Panc1 (cell line): ENCODE measurements around the gene GPC3. TPM values are rescaled to one million over a fixed set of nuclear protein-coding genes. Genes with fewer than 3 reads are reported as not detected.

Experiments
- ATAC-seq: fragments of 200-7000 bp; cut with Tn5 transposase; 2 replicates; pipeline ENCODE4 v1.9.1; 2020; ENCODE audit warnings: mild to moderate bottlenecking, moderate library complexity
- BruUV-seq: library from RNA; stranded (reverse); fragments of 400-500 nt; replicated peaks from 2 replicates; lab custom pipeline; 2021; lab: Mats Ljungman, UMichigan
- CTCF ChIA-PET: fragments of 300-600 bp; sonication (Branson Sonifier 250); formaldehyde crosslinking; loops from one replicate; lab custom pipeline; 2022; ENCODE audit warnings: antibody characterized with exemption; lab: Charles Lee
- POLR2A ChIA-PET: fragments of 300-600 bp; sonication (Branson Sonifier 250); formaldehyde crosslinking; loops from one replicate; lab custom pipeline; 2022; ENCODE audit warnings: antibody characterized with exemption; lab: Charles Lee
- DNase-seq: peaks from one replicate; pipeline ENCODE4 v3.0.0-alpha.2; 2010; ENCODE audit warnings: low read depth, low spot score
- H3K27ac ChIP-seq: 2 replicates; pipeline ENCODE4 v1.5.1; 2011; ENCODE audit warnings: mild to moderate bottlenecking, low read length, inconsistent platforms
- H3K27me3 ChIP-seq: fragments of 200-500 bp; sonication (Bioruptor generic); 2 replicates; pipeline ENCODE4 v1.6.0; 2014; ENCODE audit warnings: low read length, inconsistent platforms; ENCODE audit not compliant: control insufficient read depth, insufficient read depth
- H3K36me3 ChIP-seq: fragments of 200-500 bp; sonication (Bioruptor generic); 2 replicates; pipeline ENCODE4 v1.5.1; 2014; ENCODE audit warnings: inconsistent platforms, mild to moderate bottlenecking, low read length, moderate library complexity; ENCODE audit not compliant: control insufficient read depth, insufficient read depth
- H3K4me1 ChIP-seq: 2 replicates; pipeline ENCODE4 v1.5.1; 2011; ENCODE audit warnings: inconsistent platforms, mild to moderate bottlenecking, low read length, moderate library complexity; ENCODE audit not compliant: control insufficient read depth, insufficient read depth
- H3K4me3 ChIP-seq, 2 experiments: 2 replicates each; pipeline ENCODE4 v1.5.1; 2011 to 2012; ENCODE audit warnings: low read depth in 2 of 2, low read length in 2 of 2, mild to moderate bottlenecking in 2 of 2, inconsistent platforms in 1 of 2, moderate library complexity in 1 of 2
- H3K9me3 ChIP-seq: fragments of 200-500 bp; sonication (Bioruptor generic); 2 replicates; pipeline ENCODE4 v1.5.1; 2014; ENCODE audit warnings: low read depth, mild to moderate bottlenecking, inconsistent platforms, low read length, moderate library complexity; ENCODE audit not compliant: control insufficient read depth, insufficient read depth
- POLR2AphosphoS5 ChIP-seq: IDR thresholded peaks from 2 replicates; pipeline ENCODE4 v1.6.1; 2012; ENCODE audit warnings: mild to moderate bottlenecking, low read depth, low read length, moderate library complexity
- SIN3A ChIP-seq: IDR thresholded peaks from 2 replicates; pipeline ENCODE4 v1.6.1; 2012; ENCODE audit warnings: low read depth, mild to moderate bottlenecking, low read length, moderate library complexity, borderline replicate concordance; ENCODE audit not compliant: insufficient read depth
- TCF7L2 ChIP-seq: IDR thresholded peaks from 2 replicates; pipeline ENCODE4 v1.6.1; 2011; ENCODE audit warnings: mild to moderate bottlenecking, low read depth, low read length, inconsistent platforms
- in situ Hi-C: cut with HindIII; loops from 2 replicates; pipeline ENCODE4 v1.10.0; 2016; ENCODE audit warnings: low sequenced_read_pairs, low pct_unique_long_range_greater_than_20kb
- intact Hi-C: fragments of 100-400 bp; cut with micrococcal nuclease; formaldehyde crosslinking; loops from one replicate; pipeline ENCODE4 v1.10.0; 2022; ENCODE audit not compliant: unreplicated experiment
- total RNA-seq: library from RNA; stranded (reverse); gene quantifications from one replicate; pipeline ENCODE4 v1.2.1, GENCODE V29; 2021; ENCODE audit not compliant: unreplicated experiment
- TF ChIP-seq, protein P1 (sequence below), 2 experiments: IDR thresholded peaks; 2 replicates each; pipeline ENCODE4 v1.6.1; 2011 to 2012; ENCODE audit warnings: low read depth in 2 of 2, control low read depth in 1 of 2, low read length in 1 of 2, mild to moderate bottlenecking in 1 of 2, moderate library complexity in 1 of 2; ENCODE audit not compliant: insufficient read depth in 1 of 2
- TF ChIP-seq, protein P2 (sequence below): fragments of 450-650 bp; IDR thresholded peaks from 2 replicates; pipeline ENCODE4 v1.5.1; 2017; ENCODE audit warnings: mild to moderate bottlenecking

The GPC3 gene
- total RNA-seq, 1 experiment from 2014 or later = 0.95 TPM

GRCh38 chrX:133923548-133923947 is 61.8 kb downstream of the GPC3 start:
- in situ Hi-C loops (no loop called here), intact Hi-C loops (no loop called here)
- ChIA-PET POLR2A (no interaction called here), CTCF (no interaction called here)
- Histone ChIP-seq H3K9me3 (no peaks in the 10 kb centered on the region), H3K27ac (no peak overlapping the region), H3K36me3 (no peaks in the 10 kb centered on the region), H3K4me1 (no peaks in the 10 kb centered on the region), H3K27me3 (no peaks in the 10 kb centered on the region; the same call in 1 of the 2 replicates), H3K4me3 (no peak overlapping the region)
- DNase-seq = no peak
- TF ChIP-seq, protein P1, sequence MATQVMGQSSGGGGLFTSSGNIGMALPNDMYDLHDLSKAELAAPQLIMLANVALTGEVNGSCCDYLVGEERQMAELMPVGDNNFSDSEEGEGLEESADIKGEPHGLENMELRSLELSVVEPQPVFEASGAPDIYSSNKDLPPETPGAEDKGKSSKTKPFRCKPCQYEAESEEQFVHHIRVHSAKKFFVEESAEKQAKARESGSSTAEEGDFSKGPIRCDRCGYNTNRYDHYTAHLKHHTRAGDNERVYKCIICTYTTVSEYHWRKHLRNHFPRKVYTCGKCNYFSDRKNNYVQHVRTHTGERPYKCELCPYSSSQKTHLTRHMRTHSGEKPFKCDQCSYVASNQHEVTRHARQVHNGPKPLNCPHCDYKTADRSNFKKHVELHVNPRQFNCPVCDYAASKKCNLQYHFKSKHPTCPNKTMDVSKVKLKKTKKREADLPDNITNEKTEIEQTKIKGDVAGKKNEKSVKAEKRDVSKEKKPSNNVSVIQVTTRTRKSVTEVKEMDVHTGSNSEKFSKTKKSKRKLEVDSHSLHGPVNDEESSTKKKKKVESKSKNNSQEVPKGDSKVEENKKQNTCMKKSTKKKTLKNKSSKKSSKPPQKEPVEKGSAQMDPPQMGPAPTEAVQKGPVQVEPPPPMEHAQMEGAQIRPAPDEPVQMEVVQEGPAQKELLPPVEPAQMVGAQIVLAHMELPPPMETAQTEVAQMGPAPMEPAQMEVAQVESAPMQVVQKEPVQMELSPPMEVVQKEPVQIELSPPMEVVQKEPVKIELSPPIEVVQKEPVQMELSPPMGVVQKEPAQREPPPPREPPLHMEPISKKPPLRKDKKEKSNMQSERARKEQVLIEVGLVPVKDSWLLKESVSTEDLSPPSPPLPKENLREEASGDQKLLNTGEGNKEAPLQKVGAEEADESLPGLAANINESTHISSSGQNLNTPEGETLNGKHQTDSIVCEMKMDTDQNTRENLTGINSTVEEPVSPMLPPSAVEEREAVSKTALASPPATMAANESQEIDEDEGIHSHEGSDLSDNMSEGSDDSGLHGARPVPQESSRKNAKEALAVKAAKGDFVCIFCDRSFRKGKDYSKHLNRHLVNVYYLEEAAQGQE (IDR thresholded peaks at IDR 0.05; ENCODE audit: insufficient read depth in 1 of 2, low read depth in 2 of 2, low read length in 1 of 2) = no peak
- TF ChIP-seq, protein P2, sequence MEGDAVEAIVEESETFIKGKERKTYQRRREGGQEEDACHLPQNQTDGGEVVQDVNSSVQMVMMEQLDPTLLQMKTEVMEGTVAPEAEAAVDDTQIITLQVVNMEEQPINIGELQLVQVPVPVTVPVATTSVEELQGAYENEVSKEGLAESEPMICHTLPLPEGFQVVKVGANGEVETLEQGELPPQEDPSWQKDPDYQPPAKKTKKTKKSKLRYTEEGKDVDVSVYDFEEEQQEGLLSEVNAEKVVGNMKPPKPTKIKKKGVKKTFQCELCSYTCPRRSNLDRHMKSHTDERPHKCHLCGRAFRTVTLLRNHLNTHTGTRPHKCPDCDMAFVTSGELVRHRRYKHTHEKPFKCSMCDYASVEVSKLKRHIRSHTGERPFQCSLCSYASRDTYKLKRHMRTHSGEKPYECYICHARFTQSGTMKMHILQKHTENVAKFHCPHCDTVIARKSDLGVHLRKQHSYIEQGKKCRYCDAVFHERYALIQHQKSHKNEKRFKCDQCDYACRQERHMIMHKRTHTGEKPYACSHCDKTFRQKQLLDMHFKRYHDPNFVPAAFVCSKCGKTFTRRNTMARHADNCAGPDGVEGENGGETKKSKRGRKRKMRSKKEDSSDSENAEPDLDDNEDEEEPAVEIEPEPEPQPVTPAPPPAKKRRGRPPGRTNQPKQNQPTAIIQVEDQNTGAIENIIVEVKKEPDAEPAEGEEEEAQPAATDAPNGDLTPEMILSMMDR = no peak
- no peak for ATAC-seq
- BruUV-seq = no TSS peak

DNA sequence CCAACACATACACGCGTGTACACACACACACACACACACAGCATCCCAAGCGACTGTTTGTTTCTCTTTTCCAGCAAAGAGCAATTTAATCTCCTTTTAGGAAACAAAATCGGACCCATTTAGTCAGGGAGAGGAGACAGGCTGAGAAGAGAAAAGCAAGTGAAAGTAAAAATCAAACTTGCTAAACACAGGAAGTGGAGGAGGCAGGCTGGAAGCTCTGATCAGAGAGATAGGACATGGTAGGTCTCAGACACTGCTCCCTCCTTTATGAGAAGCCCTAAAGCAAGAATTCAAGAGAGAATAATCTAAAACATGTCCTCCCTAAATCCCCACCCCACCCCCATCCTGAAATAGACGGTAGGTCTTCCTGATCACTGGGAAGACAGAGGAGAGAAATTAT is 62.3 kb downstream of the GPC3 start:
- no peak overlapping the region for H3K27ac ChIP-seq
- ChIA-PET CTCF (no interaction called here), POLR2A (no interaction called here)
- H3K36me3 ChIP-seq = no peaks in the 10 kb centered on the region
- H3K4me1 ChIP-seq = no peaks in the 10 kb centered on the region
- H3K4me3 ChIP-seq = no peak overlapping the region
- no TSS peak for BruUV-seq
- H3K9me3 ChIP-seq = no peaks in the 10 kb centered on the region
- TF ChIP-seq SIN3A = no peak
- TF ChIP-seq, protein P2 = no peak
- TF ChIP-seq TCF7L2 = no peak
- DNase-seq (no peak), ATAC-seq (no peak)
- in situ Hi-C loops = no loop called here
- intact Hi-C loops = no loop called here
- H3K27me3 ChIP-seq = no peaks in the 10 kb centered on the region; the same call in 1 of the 2 replicates

- in situ Hi-C loops = no loop called here
- Histone ChIP-seq H3K9me3 (no peaks in the 10 kb centered on the region), H3K4me1 (no peaks in the 10 kb centered on the region), H3K27me3 (no peaks in the 10 kb centered on the region; the same call in 1 of the 2 replicates), H3K27ac (no peak overlapping the region), H3K36me3 (no peaks in the 10 kb centered on the region), H3K4me3 (no peak overlapping the region)
- CTCF ChIA-PET = no interaction called here
- no peak for TF ChIP-seq SIN3A
- no peak for TF ChIP-seq POLR2AphosphoS5
- TF ChIP-seq TCF7L2 = no peak
- TF ChIP-seq, protein P1 (IDR thresholded peaks at IDR 0.05; ENCODE audit: insufficient read depth in 1 of 2, low read depth in 2 of 2, low read length in 1 of 2) = no peak
- TF ChIP-seq, protein P2 = no peak
- DNase-seq (no peak), ATAC-seq (no peak)
- intact Hi-C loops = no loop called here
- POLR2A ChIA-PET = no interaction called here
- BruUV-seq = no TSS peak
Measured at GRCh38 chrX:133922390-133922771, 63.0 kb downstream of the GPC3 start.
